ENCODE results near the gene NAV2.

The NAV2 gene

DNA sequence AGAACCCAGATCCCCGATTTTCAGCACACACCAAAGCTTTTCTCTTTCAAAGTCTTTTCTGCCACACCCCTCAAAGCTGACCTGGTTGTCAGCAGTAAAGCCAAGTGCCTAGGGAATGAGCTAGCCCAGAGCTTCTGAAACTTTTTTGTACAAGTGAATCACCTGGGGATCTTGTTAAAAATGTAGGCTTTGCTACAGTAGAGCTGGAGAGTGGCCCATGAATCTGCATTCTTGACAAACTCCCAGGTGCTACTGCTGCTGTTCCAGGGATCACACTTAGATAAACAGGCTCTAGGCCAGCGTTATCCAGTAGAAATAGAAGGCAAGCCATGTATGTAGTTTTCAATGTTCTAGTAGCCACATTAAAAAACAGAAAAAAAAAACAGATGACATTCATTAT, 21.8 kb upstream of the NAV2 start:
- no peak overlapping the region for H3K4me3 ChIP-seq (ENCODE audit: low read length)
- H3K4me1 ChIP-seq (ENCODE audit: control insufficient read depth, insufficient read depth, low read length) = peaks cover 2% of the 10 kb centered on the region

GRCh38 chr11:19691815-19692500, 20.7 kb upstream of the NAV2 start:
- H3K4me2 ChIP-seq (ENCODE audit: low read length) = no peak overlapping the region
- no peak overlapping the region for H3K9ac ChIP-seq (ENCODE audit: low read depth, low read length)
- H3K36me3 ChIP-seq (ENCODE audit: insufficient read depth, low read length) = peaks cover 30% of the 10 kb centered on the region
- no peaks in the 10 kb centered on the region for H3K27me3 ChIP-seq (ENCODE audit: control insufficient read depth, insufficient read depth, low read length)
- H3K4me1 ChIP-seq (ENCODE audit: control insufficient read depth, insufficient read depth, low read length) = peaks cover 2% of the 10 kb centered on the region
- H3K4me3 ChIP-seq (ENCODE audit: low read length) = no peak overlapping the region
- no peaks in the 10 kb centered on the region for H3K9me3 ChIP-seq (replicated peaks; ENCODE audit: low read length)

More for the DNA sequence above, 21.8 kb upstream of the NAV2 start:
- Histone ChIP-seq H3K9ac (ENCODE audit: low read depth, low read length) (no peak overlapping the region), H3K36me3 (ENCODE audit: insufficient read depth, low read length) (peaks cover 34% of the 10 kb centered on the region), H3K4me2 (ENCODE audit: low read length) (no peak overlapping the region), H3K9me3 (replicated peaks; ENCODE audit: low read length) (no peaks in the 10 kb centered on the region), H3K27me3 (ENCODE audit: control insufficient read depth, insufficient read depth, low read length) (no peaks in the 10 kb centered on the region)

DNA sequence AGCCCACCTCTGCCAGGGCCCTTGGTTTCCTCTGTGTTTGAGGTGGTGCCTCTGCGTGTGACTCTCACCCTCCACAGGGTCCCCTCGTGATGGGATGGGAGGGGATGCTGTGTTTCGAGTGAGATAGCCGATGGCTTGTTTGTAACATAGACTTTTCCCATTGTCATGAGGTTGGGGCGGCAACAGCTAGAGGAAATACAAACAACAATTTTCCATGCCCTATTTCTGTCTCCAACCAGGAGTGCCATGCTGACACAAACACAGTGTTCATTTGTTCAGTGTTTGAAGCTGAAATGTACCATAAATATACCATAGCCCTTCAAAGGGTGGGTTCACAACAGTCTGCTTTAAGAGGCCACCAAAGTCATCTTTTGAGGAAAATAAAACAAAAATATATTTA, 19.5 kb upstream of the NAV2 start:
- Histone ChIP-seq H3K4me1 (ENCODE audit: control insufficient read depth, insufficient read depth, low read length) (peaks cover 7% of the 10 kb centered on the region), H3K9me3 (replicated peaks; ENCODE audit: low read length) (no peaks in the 10 kb centered on the region), H3K4me2 (ENCODE audit: low read length) (no peak overlapping the region), H3K9ac (ENCODE audit: low read depth, low read length) (no peak overlapping the region), H3K27me3 (ENCODE audit: control insufficient read depth, insufficient read depth, low read length) (no peaks in the 10 kb centered on the region), H3K36me3 (ENCODE audit: insufficient read depth, low read length) (peaks cover 25% of the 10 kb centered on the region), H3K4me3 (ENCODE audit: low read length) (no peak overlapping the region)

DNA sequence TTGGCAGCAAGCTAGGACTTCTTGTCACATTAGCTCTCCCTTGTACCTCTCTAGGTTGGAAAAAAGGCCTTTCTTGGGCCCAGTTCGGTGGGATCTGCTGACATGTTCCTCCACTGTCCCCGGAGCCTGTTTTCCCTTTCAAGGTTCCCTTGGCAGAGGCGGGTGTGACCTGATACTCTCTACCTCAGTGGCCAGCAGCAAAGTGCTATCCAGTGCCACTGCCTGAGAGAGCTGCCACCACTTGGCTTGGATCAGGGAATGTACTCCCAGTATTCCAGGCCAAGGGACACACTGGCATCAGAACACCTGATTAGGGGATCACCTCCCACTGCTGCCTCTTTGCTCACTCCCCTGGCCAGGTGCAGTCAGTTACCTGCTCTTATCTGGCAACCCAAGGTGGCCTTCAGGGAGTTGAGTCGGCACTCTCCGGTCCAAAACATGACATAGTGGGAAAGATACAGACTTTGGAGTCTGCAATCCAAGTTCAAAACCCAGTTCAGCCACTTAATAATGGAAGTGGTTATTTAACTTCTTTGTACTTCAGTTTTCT, 17.8 kb upstream of the NAV2 start:
- no peak overlapping the region for H3K4me2 ChIP-seq (ENCODE audit: low read length)
- H3K27me3 ChIP-seq (ENCODE audit: control insufficient read depth, insufficient read depth, low read length) = no peaks in the 10 kb centered on the region
- H3K4me1 ChIP-seq (ENCODE audit: control insufficient read depth, insufficient read depth, low read length) = peaks cover 16% of the 10 kb centered on the region
- H3K9ac ChIP-seq (ENCODE audit: low read depth, low read length) = no peak overlapping the region
- H3K4me3 ChIP-seq (ENCODE audit: low read length) = no peak overlapping the region
- H3K9me3 ChIP-seq (replicated peaks; ENCODE audit: low read length) = no peaks in the 10 kb centered on the region
- H3K36me3 ChIP-seq (ENCODE audit: insufficient read depth, low read length) = peaks cover 33% of the 10 kb centered on the region

- H3K4me2 ChIP-seq (ENCODE audit: low read length) = no peak overlapping the region
- H3K9me3 ChIP-seq (replicated peaks; ENCODE audit: low read length) = no peaks in the 10 kb centered on the region
- H3K36me3 ChIP-seq (ENCODE audit: insufficient read depth, low read length) = peaks cover 32% of the 10 kb centered on the region
- no peaks in the 10 kb centered on the region for H3K27me3 ChIP-seq (ENCODE audit: control insufficient read depth, insufficient read depth, low read length)
- H3K4me3 ChIP-seq (ENCODE audit: low read length) = no peak overlapping the region
- peaks cover 16% of the 10 kb centered on the region for H3K4me1 ChIP-seq (ENCODE audit: control insufficient read depth, insufficient read depth, low read length)
- H3K9ac ChIP-seq (ENCODE audit: low read depth, low read length) = no peak overlapping the region
Observed at GRCh38 chr11:19696073-19696472, 16.6 kb upstream of the NAV2 start.

- Histone ChIP-seq H3K4me2 (ENCODE audit: low read length) (no peak overlapping the region), H3K9me3 (replicated peaks; ENCODE audit: low read length) (no peaks in the 10 kb centered on the region), H3K9ac (ENCODE audit: low read depth, low read length) (no peak overlapping the region), H3K4me3 (ENCODE audit: low read length) (no peak overlapping the region), H3K4me1 (ENCODE audit: control insufficient read depth, insufficient read depth, low read length) (peaks cover 16% of the 10 kb centered on the region), H3K36me3 (ENCODE audit: insufficient read depth, low read length) (peaks cover 29% of the 10 kb centered on the region), H3K27me3 (ENCODE audit: control insufficient read depth, insufficient read depth, low read length) (no peaks in the 10 kb centered on the region)
Observed at GRCh38 chr11:19696904-19697303, 15.7 kb upstream of the NAV2 start.

DNA sequence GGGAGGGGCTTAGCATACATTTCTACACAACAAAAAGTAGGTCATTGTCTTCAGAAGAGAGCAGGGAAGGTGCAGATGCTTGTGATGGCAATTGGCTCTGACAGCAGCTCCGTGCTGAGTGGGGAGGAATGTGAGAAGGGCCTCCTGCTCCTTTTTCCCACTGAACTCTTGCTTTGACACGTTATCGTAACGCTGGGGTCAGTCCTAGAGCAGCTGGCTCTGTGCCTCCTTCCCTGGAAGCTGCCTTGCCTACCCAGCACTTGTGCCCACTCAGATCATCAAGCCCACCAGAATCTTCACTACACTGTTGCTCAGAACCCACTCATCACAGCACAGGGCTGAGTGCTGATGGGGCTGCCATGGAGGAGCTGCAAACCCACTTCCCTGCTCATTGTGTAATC, 14.9 kb upstream of the NAV2 start:
- Histone ChIP-seq H3K4me1 (ENCODE audit: control insufficient read depth, insufficient read depth, low read length) (peaks cover 16% of the 10 kb centered on the region), H3K36me3 (ENCODE audit: insufficient read depth, low read length) (peaks cover 26% of the 10 kb centered on the region), H3K9ac (ENCODE audit: low read depth, low read length) (no peak overlapping the region), H3K27me3 (ENCODE audit: control insufficient read depth, insufficient read depth, low read length) (no peaks in the 10 kb centered on the region), H3K4me3 (ENCODE audit: low read length) (no peak overlapping the region), H3K4me2 (ENCODE audit: low read length) (no peak overlapping the region), H3K9me3 (replicated peaks; ENCODE audit: low read length) (no peaks in the 10 kb centered on the region)

DNA sequence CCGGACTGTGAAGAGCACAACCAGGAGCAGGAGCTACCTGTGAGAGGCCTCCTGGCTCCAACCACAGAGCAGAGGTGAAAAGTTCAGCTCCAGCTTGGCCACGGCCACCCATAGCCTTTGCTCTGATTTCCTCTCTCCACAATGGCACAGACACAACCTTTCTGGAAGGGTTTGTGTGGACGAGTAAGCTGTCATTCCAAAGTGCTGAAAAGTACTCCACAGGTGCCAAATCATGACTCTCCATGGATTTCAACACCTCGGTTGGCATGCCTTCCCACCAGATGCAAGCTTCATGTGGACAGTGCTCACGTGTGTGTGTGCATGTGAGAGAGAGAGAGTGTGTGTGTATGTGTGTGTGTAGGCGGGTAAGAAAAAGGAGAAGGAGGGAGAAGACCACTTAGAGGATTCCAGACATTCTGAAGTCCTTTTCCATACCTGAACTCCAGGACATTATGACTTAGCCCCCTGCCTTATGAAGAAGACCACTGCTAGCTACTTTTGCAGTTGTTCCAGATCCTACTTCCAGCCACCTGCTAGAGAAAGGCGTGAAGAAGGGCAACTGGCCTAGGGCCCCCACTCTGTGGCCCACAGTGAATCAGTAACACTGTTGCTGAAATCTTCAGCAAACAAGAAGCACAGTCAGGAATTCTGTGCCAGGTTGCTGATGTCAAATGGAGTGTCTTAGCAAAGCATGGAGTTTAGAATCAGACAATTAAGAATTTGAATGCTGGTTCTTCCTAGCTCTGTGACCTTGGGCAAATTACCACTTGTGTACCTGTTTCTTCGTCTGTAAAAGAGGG, 13.9 kb upstream of the NAV2 start:
- Histone ChIP-seq H3K4me1 (ENCODE audit: control insufficient read depth, insufficient read depth, low read length) (peaks cover 20% of the 10 kb centered on the region), H3K9ac (ENCODE audit: low read depth, low read length) (no peak overlapping the region), H3K9me3 (replicated peaks; ENCODE audit: low read length) (no peaks in the 10 kb centered on the region), H3K27me3 (ENCODE audit: control insufficient read depth, insufficient read depth, low read length) (no peaks in the 10 kb centered on the region), H3K4me3 (ENCODE audit: low read length) (no peak overlapping the region), H3K36me3 (ENCODE audit: insufficient read depth, low read length) (peaks cover 32% of the 10 kb centered on the region), H3K4me2 (ENCODE audit: low read length) (peak overlapping the region; percentile 15)

DNA sequence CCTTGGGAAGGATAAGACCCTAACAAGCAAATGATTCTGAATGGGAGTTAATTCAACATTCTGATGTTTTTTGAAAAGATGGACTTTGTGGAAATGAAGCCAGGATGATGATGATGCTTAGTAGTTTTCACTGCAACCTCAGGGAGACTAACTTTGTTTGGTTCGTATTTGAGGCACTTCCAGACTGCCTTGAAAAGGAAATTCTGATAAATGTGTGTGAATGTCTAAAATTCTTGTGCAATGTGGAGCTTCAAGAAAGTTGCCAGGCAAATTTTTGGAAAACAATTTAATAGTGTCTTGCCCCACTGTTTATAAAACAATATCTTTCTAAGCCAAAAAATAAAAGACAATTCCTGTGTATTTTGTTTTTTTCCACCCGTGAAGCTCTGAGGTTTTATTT, 11.2 kb upstream of the NAV2 start:
- no peak overlapping the region for H3K4me3 ChIP-seq (ENCODE audit: low read length)
- H3K27me3 ChIP-seq (ENCODE audit: control insufficient read depth, insufficient read depth, low read length) = no peaks in the 10 kb centered on the region

GRCh38 chr11:19702620-19703019, 10.0 kb upstream of the NAV2 start:
- no peak overlapping the region for H3K4me3 ChIP-seq (ENCODE audit: low read length)

More for the DNA sequence above, 11.2 kb upstream of the NAV2 start:
- H3K9ac ChIP-seq (ENCODE audit: low read depth, low read length) = no peak overlapping the region
- no peak overlapping the region for H3K4me2 ChIP-seq (ENCODE audit: low read length)
- peaks cover 35% of the 10 kb centered on the region for H3K4me1 ChIP-seq (ENCODE audit: control insufficient read depth, insufficient read depth, low read length)
- H3K9me3 ChIP-seq (replicated peaks; ENCODE audit: low read length) = no peaks in the 10 kb centered on the region
- H3K36me3 ChIP-seq (ENCODE audit: insufficient read depth, low read length) = peaks cover 37% of the 10 kb centered on the region

GRCh38 chr11:19703211-19703610, 9.4 kb upstream of the NAV2 start:
- H3K4me3 ChIP-seq (ENCODE audit: low read length) = no peak overlapping the region
- H3K36me3 ChIP-seq (ENCODE audit: insufficient read depth, low read length) = peaks cover 28% of the 10 kb centered on the region
- no peak overlapping the region for H3K4me2 ChIP-seq (ENCODE audit: low read length)
- H3K9me3 ChIP-seq (replicated peaks; ENCODE audit: low read length) = no peaks in the 10 kb centered on the region
- peaks cover 30% of the 10 kb centered on the region for H3K4me1 ChIP-seq (ENCODE audit: control insufficient read depth, insufficient read depth, low read length)
- no peaks in the 10 kb centered on the region for H3K27me3 ChIP-seq (ENCODE audit: control insufficient read depth, insufficient read depth, low read length)
- no peak overlapping the region for H3K9ac ChIP-seq (ENCODE audit: low read depth, low read length)

More at GRCh38 chr11:19702620-19703019, 10.0 kb upstream of the NAV2 start:
- H3K9me3 ChIP-seq (replicated peaks; ENCODE audit: low read length) = no peaks in the 10 kb centered on the region
- H3K4me1 ChIP-seq (ENCODE audit: control insufficient read depth, insufficient read depth, low read length) = peaks cover 36% of the 10 kb centered on the region
- no peaks in the 10 kb centered on the region for H3K27me3 ChIP-seq (ENCODE audit: control insufficient read depth, insufficient read depth, low read length)
- no peak overlapping the region for H3K4me2 ChIP-seq (ENCODE audit: low read length)
- H3K9ac ChIP-seq (ENCODE audit: low read depth, low read length) = no peak overlapping the region
- H3K36me3 ChIP-seq (ENCODE audit: insufficient read depth, low read length) = peaks cover 32% of the 10 kb centered on the region

All from skeletal muscle satellite cell (primary cell).